Glutamatergic neuron (in vitro differentiated cells): ENCODE results near the gene SOX18. TPM values are rescaled to one million over a fixed set of nuclear protein-coding genes. Genes with fewer than 3 reads are reported as not detected.

Source experiments
- DNase-seq: peaks from one replicate; pipeline ENCODE4 v3.0.0; 2022
- H3K27ac Mint-ChIP-seq: one replicate; pipeline ENCODE4 v1.8.0; 2020; ENCODE audit warnings: mild to moderate bottlenecking, mixed read lengths, inconsistent platforms; ENCODE audit not compliant: unreplicated experiment
- H3K27me3 Mint-ChIP-seq: one replicate; pipeline ENCODE4 v1.8.0; 2020; ENCODE audit warnings: mild to moderate bottlenecking, moderate library complexity, mixed read lengths, inconsistent platforms; ENCODE audit not compliant: unreplicated experiment
- H3K36me3 Mint-ChIP-seq: one replicate; pipeline ENCODE4 v1.8.0; 2020; ENCODE audit warnings: mild to moderate bottlenecking, mixed read lengths, inconsistent platforms; ENCODE audit not compliant: unreplicated experiment
- H3K4me1 Mint-ChIP-seq: one replicate; pipeline ENCODE4 v1.8.0; 2020; ENCODE audit warnings: mild to moderate bottlenecking, low read depth, mixed read lengths, inconsistent platforms; ENCODE audit not compliant: unreplicated experiment
- H3K4me3 Mint-ChIP-seq: one replicate; pipeline ENCODE4 v1.8.0; 2020; ENCODE audit warnings: mild to moderate bottlenecking, mixed read lengths, inconsistent platforms; ENCODE audit not compliant: unreplicated experiment
- H3K9me3 Mint-ChIP-seq: one replicate; pipeline ENCODE4 v1.8.0; 2020; ENCODE audit warnings: mild to moderate bottlenecking, moderate library complexity, mixed read lengths, inconsistent platforms; ENCODE audit not compliant: unreplicated experiment
- CTCF ChIP-seq: fragments of 200-600 bp; sonication (generic); IDR thresholded peaks from one replicate; pipeline ENCODE4 v1.5.0; 2021; ENCODE audit not compliant: partially characterized antibody, unreplicated experiment
- total RNA-seq: library from RNA; stranded (reverse); fragmentation: NEBNext Ultra II Directional; extraction: Animal tissue kit (Norgen Biotek cat#: 25700); gene quantifications from one replicate; pipeline ENCODE4 v1.2.1, GENCODE V29; 2021; ENCODE audit not compliant: unreplicated experiment

The SOX18 gene
- total RNA-seq, 1 donor from 2014 or later, result 0.66 TPM

DNA sequence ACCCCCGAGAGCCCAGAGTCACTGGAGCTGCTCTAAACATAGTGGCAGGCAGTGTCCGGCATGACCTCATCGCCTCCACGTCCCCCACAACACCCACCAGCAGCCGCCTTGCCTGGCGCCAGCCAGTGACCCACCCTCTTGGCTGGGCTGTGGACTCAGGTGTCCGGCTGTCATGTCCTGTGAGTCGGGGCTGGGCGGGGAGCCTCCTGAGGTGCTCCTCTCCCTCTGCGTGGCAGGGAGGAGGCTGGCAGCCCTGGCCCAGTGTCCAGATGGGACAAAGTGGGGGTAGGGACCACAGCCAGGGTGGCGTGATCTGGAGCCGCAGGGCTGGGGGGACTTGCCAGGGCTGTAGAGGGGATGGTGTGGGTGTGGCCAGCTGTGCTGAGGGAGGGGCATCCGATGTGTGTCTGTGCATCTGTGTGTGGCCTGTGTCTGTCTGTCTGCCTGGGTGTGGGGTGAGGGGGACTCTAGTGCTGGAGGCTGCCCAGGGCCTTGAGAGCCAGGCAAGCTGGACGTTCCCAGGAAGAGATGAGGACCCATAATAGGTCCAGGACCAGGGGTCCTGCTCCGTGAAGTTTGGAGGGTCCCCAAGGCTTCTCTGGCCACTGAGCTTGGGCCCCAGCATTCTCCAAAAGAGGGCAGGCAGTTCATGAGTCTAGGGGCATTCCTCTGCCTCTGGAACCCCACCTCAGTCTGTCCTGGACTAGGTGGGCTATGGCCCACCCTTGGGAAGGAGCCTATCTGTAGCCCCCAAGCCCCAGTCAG is 2.3 kb upstream of the SOX18 start:
- Mint-ChIP-seq H3K27me3 (peaks cover 15% of the 10 kb centered on the region), H3K27ac (no peak overlapping the region), H3K36me3 (no peaks in the 10 kb centered on the region)

DNA sequence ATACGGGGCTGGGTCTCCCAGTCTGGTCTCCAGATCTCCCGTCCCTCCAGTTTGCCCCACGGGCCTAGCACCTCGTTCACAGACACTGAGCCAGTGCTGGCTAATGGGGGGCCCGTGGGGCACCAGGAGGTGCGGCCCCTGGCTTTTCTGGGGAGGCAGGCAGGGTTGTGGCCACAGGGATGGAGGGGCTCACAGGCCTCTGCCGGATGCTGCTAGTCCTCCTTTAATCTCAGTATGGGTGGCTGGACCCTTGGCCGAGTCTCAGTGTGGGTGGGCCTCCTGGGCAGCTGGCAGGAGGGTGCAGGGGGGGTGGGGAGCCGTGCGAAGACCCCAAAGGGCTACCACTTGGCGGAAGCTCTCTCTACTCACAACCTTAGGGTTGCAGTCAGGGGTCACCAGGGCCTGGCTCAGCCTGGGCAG is 1.6 kb upstream of the SOX18 start:
- Mint-ChIP-seq H3K4me1 (peaks cover 8% of the 10 kb centered on the region), H3K9me3 (peaks cover 2% of the 10 kb centered on the region), H3K27me3 (peaks cover 17% of the 10 kb centered on the region), H3K36me3 (no peaks in the 10 kb centered on the region), H3K27ac (no peak overlapping the region), H3K4me3 (no peak overlapping the region)
- DNase-seq, result no peak
- TF ChIP-seq CTCF, result no peak

More for the DNA sequence above, 2.3 kb upstream of the SOX18 start:
- Mint-ChIP-seq H3K4me1 (peaks cover 6% of the 10 kb centered on the region), H3K4me3 (no peak overlapping the region), H3K9me3 (peaks cover 2% of the 10 kb centered on the region)
- no peak for TF ChIP-seq CTCF
- DNase-seq, result no peak

DNA sequence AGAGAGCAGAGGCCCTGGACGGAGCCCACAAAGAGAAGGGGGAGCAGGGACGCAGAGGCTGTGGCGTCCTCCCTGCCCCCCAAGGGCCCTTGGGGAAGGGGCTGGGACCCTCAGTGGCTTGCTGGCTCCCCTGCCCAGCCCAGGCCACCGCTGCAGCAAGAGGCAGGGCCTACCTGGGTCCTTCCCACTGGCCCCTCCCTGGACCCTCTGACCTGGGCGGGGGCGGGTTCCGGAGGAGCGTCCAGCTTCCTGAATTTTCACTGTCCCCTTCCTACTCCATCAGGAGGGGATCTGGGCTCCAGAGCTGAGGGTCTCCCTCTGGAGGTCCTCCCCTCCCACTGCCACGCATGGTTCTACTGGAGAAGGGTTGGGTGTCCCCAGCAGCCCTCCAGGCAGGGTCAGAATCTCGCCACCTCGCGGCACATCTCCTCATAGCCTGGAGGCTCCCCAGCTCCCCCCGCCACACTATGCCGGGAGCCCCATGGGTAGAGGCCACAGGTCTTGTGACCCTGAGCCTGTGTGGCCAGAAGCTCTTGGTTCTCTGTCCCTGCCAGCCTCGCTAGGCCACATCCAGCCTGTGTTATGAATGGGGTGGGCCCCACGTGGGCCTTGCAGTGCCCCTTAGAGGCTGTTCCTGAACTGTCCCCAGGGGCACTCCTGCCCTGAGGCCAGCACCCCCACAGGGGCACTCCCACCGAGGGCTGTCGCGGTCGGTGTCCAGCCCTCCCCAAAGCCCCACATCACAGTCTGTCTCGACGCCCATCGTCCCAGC is 1.0 kb upstream of the SOX18 start:
- H3K27me3 Mint-ChIP-seq, result peaks cover 20% of the 10 kb centered on the region
- H3K36me3 Mint-ChIP-seq, result no peaks in the 10 kb centered on the region
- DNase-seq, result no peak
- H3K4me3 Mint-ChIP-seq, result no peak overlapping the region
- H3K27ac Mint-ChIP-seq, result no peak overlapping the region
- H3K4me1 Mint-ChIP-seq, result peaks cover 11% of the 10 kb centered on the region
- H3K9me3 Mint-ChIP-seq, result peaks cover 2% of the 10 kb centered on the region
- no peak for TF ChIP-seq CTCF

DNA sequence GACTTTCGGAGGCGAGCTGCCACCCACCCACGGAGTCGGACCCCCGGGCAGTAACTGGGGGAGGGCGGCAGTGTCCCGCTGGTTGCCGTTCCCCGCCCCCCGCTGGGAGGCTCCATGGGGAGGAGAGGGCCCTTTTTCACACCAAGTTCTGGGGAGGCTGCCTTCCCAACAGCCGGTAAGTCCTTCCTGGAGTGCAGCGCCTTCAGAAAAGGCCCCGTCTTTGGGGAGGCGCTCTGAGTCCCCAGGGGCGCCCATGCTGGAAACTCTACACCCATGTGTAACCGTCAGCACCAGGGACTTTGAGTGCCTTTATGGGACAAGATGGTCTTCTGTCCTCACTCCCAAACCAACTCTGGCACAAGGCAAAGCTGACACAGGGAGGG is 430 bp upstream of the SOX18 start:
- Mint-ChIP-seq H3K27ac (no peak overlapping the region), H3K27me3 (peaks cover 15% of the 10 kb centered on the region), H3K9me3 (no peaks in the 10 kb centered on the region), H3K36me3 (no peaks in the 10 kb centered on the region), H3K4me1 (peaks cover 11% of the 10 kb centered on the region), H3K4me3 (peak overlapping the region; percentile 49)
- TF ChIP-seq CTCF, result no peak
- no peak for DNase-seq
